K562 (cell line): ENCODE data around the gene TAGLN3. TPM values are rescaled to one million over a fixed set of nuclear protein-coding genes. Genes with fewer than 3 reads are reported as not detected.

Experiments used
- CAMTA2 ChIP-seq: fragments of 250-450 bp; sonication (Bioruptor Pico); conservative IDR thresholded peaks from 2 replicates; pipeline ENCODE4 v1.5.1; 2022
- CCAR2 ChIP-seq: fragments of 200-400 bp; formaldehyde crosslinking; IDR thresholded peaks from 2 replicates; pipeline ENCODE4 v1.6.1; 2017; ENCODE audit warnings: mild to moderate bottlenecking, low read depth, low read length
- EP300 ChIP-seq: IDR thresholded peaks from 2 replicates; pipeline ENCODE4 v1.6.1; 2012; ENCODE audit warnings: low read length, improper control_type of control experiment
- EWSR1 ChIP-seq: fragments of 450-650 bp; IDR thresholded peaks from 2 replicates; pipeline ENCODE4 v1.6.1; 2018; ENCODE audit warnings: borderline replicate concordance, mild to moderate bottlenecking, low read depth, moderate library complexity; ENCODE audit not compliant: partially characterized antibody
- HCFC1 ChIP-seq: IDR thresholded peaks from 2 replicates; pipeline ENCODE4 v1.6.1; 2012; ENCODE audit warnings: low read depth, low read length, improper control_type of control experiment
- HNRNPUL1 ChIP-seq: fragments of 200-400 bp; formaldehyde crosslinking; IDR thresholded peaks from 2 replicates; pipeline ENCODE4 v1.6.1; 2017; ENCODE audit warnings: low read length
- MAFF ChIP-seq: IDR thresholded peaks from 2 replicates; pipeline ENCODE4 v1.6.1; 2012; ENCODE audit warnings: low read length, improper control_type of control experiment
- MAX ChIP-seq: sonication (generic); formaldehyde crosslinking; IDR thresholded peaks from 2 replicates; pipeline ENCODE4 v1.9.0; 2022; ENCODE audit warnings: mild to moderate bottlenecking, missing genetic modification reagents
- MTF1 ChIP-seq: fragments of 250-450 bp; sonication (Bioruptor Pico); IDR thresholded peaks from 2 replicates; pipeline ENCODE4 v1.9.0; 2021; ENCODE audit warnings: moderate library complexity, mild to moderate bottlenecking, inconsistent platforms, borderline replicate concordance
- PML ChIP-seq: IDR thresholded peaks from 2 replicates; pipeline ENCODE4 v1.6.1; 2012; ENCODE audit warnings: low read length, inconsistent platforms
- SETDB1 ChIP-seq: IDR thresholded peaks from one replicate; pipeline ENCODE4 v1.6.1; 2012; ENCODE audit warnings: low read length, control low read depth, inconsistent platforms
- SMARCA5 ChIP-seq: fragments of 450-650 bp; IDR thresholded peaks from 2 replicates; pipeline ENCODE4 v1.6.1; 2016
- SP2 ChIP-seq: IDR thresholded peaks from 2 replicates; pipeline ENCODE4 v1.6.1; 2011; ENCODE audit warnings: mild to moderate bottlenecking, low read depth, low read length, moderate library complexity; ENCODE audit not compliant: poor library complexity, severe bottlenecking; ENCODE audit errors: extremely low read depth
- XRCC3 ChIP-seq: fragments of 450-650 bp; IDR thresholded peaks from 2 replicates; pipeline ENCODE4 v1.6.1; 2017; ENCODE audit warnings: mild to moderate bottlenecking, moderate library complexity
- ZEB2 ChIP-seq: fragments of 450-650 bp; IDR thresholded peaks from 2 replicates; pipeline ENCODE4 v1.6.1; 2016
- ZNF347 ChIP-seq: fragments of 450-650 bp; formaldehyde crosslinking; IDR thresholded peaks from 2 replicates; pipeline ENCODE4 v1.4.0; 2020; ENCODE audit warnings: low read depth, mild to moderate bottlenecking, moderate library complexity
- ZNF384 ChIP-seq: IDR thresholded peaks from 2 replicates; pipeline ENCODE4 v1.6.1; 2012; ENCODE audit warnings: low read depth, low read length, improper control_type of control experiment
- ZNF445 ChIP-seq: fragments of 250-450 bp; sonication (Bioruptor Pico); IDR thresholded peaks from 2 replicates; pipeline ENCODE4 v1.4.0; 2020; ENCODE audit warnings: low read depth, mild to moderate bottlenecking, moderate library complexity
- polyA plus RNA-seq, 8 experiments: library from polyadenylated mRNA; depleted of rRNA in 4 of 8; stranded (reverse) in 5 of 8; unstranded in 3 of 8; fragments of >200 nt; fragmentation: Nextera tagmentation in 2 of 8; fragmentation: Illumina TruSeq in 1 of 8; extraction: Ambion mirVana in 2 of 8; extraction: Trizol in 1 of 8; gene quantifications; 2 replicates each; pipeline versions ENCODE4 v1.2.1 to v1.2.3, GENCODE V29; 2011 to 2014; ENCODE audit warnings: inconsistent platforms in 1 of 8, missing spikeins in 1 of 8
- total RNA-seq, 7 experiments: library from RNA; depleted of rRNA in 6 of 7; stranded (reverse); fragments of >200 nt in 6 of 7; fragmentation: Illumina TruSeq in 2 of 7; extraction: Trizol in 2 of 7; gene quantifications; 2 replicates each; pipeline versions ENCODE4 v1.2.1 to v1.2.3, GENCODE V29; 2011 to 2021; ENCODE audit warnings: low replicate concordance in 1 of 7
- TF ChIP-seq, protein P1 (sequence below): fragments of 200-800 bp; sonication (Bioruptor generic); IDR thresholded peaks from 2 replicates; pipeline ENCODE4 v1.6.1; 2016; ENCODE audit warnings: missing genetic modification characterization, missing compliant biosample characterization
- TF ChIP-seq, protein P2 (sequence below): fragments of 250-450 bp; sonication (Bioruptor Pico); IDR thresholded peaks from 2 replicates; pipeline ENCODE4 v1.5.0; 2021; ENCODE audit warnings: mild to moderate bottlenecking, moderate library complexity
- TF ChIP-seq, protein P3 (sequence below): fragments of 250-450 bp; sonication (Bioruptor Pico); IDR thresholded peaks from 2 replicates; pipeline ENCODE4 v1.8.0; 2021; ENCODE audit warnings: moderate library complexity, mild to moderate bottlenecking, inconsistent platforms

The TAGLN3 gene
- total and polyA plus RNA-seq, 9 of the 15 experiments (the other 6 are each of a cell fraction or from before 2014, with no cell fraction given), result 0.06 TPM; not detected in 7

DNA sequence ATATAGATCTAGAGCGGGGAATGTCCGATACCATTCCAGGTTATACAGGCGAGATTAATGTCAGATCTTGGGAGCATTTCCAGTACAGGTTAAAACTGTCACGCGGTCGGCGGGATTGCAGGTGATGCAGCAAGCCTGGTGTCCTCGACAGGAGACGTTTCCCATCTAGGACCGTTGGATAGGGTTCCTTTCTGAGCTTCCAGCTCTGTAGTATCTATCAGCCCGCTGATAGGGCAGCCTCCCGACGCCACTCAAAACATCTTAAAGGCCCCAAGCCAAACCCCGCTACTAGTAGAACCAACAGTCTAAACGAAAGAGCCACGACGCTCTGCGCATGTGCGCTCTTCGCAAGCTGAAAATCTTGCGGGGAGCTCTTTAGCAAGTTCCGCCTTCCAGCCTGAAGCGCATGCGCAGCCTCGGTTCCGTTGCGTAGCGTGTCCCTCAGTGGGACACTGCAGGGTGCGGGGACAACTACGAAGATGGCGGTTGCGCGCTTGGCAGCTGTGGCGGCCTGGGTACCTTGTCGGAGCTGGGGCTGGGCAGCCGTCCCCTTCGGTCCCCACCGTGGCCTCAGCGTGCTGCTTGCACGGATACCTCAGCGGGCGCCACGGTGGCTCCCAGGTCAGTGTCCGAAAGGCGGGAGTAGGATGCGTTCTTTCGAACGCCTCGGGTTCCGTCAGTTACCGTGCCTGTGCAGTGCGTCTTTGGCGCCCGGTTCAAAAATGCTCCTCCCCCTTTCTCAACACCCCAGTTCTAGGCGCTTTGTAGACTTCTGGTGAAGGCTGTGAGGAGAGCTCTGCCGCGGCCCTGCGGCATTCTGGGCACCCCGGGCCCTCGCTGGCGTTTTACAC, 19.9 kb upstream of the TAGLN3 start, which contains the start of gene ABHD10 (continued):
- TF ChIP-seq, protein P1, sequence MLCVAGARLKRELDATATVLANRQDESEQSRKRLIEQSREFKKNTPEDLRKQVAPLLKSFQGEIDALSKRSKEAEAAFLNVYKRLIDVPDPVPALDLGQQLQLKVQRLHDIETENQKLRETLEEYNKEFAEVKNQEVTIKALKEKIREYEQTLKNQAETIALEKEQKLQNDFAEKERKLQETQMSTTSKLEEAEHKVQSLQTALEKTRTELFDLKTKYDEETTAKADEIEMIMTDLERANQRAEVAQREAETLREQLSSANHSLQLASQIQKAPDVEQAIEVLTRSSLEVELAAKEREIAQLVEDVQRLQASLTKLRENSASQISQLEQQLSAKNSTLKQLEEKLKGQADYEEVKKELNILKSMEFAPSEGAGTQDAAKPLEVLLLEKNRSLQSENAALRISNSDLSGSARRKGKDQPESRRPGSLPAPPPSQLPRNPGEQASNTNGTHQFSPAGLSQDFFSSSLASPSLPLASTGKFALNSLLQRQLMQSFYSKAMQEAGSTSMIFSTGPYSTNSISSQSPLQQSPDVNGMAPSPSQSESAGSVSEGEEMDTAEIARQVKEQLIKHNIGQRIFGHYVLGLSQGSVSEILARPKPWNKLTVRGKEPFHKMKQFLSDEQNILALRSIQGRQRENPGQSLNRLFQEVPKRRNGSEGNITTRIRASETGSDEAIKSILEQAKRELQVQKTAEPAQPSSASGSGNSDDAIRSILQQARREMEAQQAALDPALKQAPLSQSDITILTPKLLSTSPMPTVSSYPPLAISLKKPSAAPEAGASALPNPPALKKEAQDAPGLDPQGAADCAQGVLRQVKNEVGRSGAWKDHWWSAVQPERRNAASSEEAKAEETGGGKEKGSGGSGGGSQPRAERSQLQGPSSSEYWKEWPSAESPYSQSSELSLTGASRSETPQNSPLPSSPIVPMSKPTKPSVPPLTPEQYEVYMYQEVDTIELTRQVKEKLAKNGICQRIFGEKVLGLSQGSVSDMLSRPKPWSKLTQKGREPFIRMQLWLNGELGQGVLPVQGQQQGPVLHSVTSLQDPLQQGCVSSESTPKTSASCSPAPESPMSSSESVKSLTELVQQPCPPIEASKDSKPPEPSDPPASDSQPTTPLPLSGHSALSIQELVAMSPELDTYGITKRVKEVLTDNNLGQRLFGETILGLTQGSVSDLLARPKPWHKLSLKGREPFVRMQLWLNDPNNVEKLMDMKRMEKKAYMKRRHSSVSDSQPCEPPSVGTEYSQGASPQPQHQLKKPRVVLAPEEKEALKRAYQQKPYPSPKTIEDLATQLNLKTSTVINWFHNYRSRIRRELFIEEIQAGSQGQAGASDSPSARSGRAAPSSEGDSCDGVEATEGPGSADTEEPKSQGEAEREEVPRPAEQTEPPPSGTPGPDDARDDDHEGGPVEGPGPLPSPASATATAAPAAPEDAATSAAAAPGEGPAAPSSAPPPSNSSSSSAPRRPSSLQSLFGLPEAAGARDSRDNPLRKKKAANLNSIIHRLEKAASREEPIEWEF (CRISPR knock-in tag), result no peak
- TF ChIP-seq SP2 (no peak), ZNF347 (CRISPR knock-in tag) (no peak), ZNF445 (CRISPR knock-in tag) (no peak), MAX (CRISPR knock-in tag) (peak; percentile 62), EP300 (no peak), SMARCA5 (no peak), ZNF384 (no peak), CCAR2 (no peak), EWSR1 (no peak), ZEB2 (no peak), HNRNPUL1 (no peak), HCFC1 (no peak), CAMTA2 (no peak), MAFF (no peak), MTF1 (CRISPR knock-in tag) (no peak), PML (peak; percentile 45; the same call in 1 of the 2 replicates), XRCC3 (no peak), SETDB1 (no peak)
- TF ChIP-seq, protein P2, sequence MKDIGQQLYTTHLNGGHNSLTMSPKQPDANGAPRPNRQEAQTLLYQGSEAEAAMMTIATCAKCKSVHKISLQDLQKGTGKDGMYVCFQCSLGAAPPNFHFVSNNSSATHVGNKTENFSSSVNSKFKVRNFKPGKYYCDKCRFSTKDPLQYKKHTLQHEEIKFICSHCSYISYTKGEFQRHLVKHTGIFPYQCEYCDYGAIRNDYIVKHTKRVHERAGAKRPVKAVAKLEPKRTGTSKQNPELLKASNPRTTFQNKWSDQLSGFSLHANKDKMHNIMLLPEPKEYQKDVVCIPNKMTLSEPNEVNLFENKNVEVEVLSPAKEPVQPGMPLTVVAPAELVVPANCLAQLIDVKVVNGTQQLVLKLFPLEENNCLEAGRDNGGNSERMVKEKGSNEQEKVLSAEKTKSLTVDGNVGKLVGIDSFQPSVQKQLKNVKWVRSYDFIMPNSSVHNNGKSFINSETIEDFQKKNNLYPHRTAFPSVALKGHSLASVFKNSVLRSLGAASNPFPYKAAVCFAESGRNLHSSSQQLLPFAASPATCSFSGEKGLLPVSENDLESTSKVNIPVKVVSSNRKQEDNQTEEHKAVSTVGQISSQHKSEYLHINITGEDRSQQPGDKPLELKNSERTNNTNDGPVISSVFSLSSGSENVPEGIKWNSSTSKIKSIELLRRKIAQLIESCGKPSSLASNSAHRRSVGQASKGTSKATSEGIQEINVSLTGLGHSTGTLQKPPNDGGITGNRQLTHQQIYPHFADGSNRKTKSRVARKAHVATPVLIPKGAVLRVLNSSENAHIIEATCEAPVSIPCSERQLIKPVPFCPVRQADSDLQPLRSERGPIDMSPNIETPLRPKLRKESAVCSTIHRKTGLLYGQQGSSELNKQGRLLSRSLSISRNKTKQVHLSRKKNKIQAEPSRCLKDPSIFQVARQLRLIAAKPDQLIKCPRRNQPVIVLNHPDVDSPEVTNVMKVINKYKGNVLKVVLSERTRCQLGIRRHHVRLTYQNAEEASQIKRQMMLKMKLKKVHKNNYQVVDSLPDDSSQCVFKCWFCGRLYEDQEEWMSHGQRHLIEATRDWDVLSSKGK (CRISPR knock-in tag), result no peak
- TF ChIP-seq, protein P3, sequence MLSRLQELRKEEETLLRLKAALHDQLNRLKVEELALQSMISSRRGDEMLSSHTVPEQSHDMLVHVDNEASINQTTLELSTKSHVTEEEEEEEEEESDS (CRISPR knock-in tag), result no peak
